WTC11 (cell line): ENCODE results near the gene MYCBP2.

Source experiments
- ATF3 ChIP-seq: sonication (generic); formaldehyde crosslinking; conservative IDR thresholded peaks from 2 replicates; pipeline ENCODE4 v1.8.1; 2022; ENCODE audit warnings: mild to moderate bottlenecking, missing genetic modification reagents
- CREM ChIP-seq: sonication (generic); formaldehyde crosslinking; IDR thresholded peaks from 2 replicates; pipeline ENCODE4 v1.8.1; 2022; ENCODE audit warnings: mild to moderate bottlenecking, missing genetic modification reagents, moderate library complexity
- CTCF ChIP-seq: fragments of 200-600 bp; IDR thresholded peaks from 2 replicates; pipeline ENCODE4 v1.8.0; 2022; ENCODE audit warnings: antibody characterized with exemption
- MLX ChIP-seq: sonication (generic); formaldehyde crosslinking; IDR thresholded peaks from 2 replicates; pipeline ENCODE4 v1.8.1; 2023; ENCODE audit warnings: mild to moderate bottlenecking, missing genetic modification reagents, moderate library complexity
- NFYB ChIP-seq: sonication (generic); formaldehyde crosslinking; conservative IDR thresholded peaks from 2 replicates; pipeline ENCODE4 v1.8.0; 2022; ENCODE audit warnings: low read depth, missing genetic modification reagents
- PREB ChIP-seq: sonication (generic); formaldehyde crosslinking; IDR thresholded peaks from 2 replicates; pipeline ENCODE4 v1.8.1; 2022; ENCODE audit warnings: mild to moderate bottlenecking, missing genetic modification reagents, moderate library complexity, borderline replicate concordance
- SP1 ChIP-seq: sonication (generic); formaldehyde crosslinking; conservative IDR thresholded peaks from 2 replicates; pipeline ENCODE4 v1.8.1; 2022; ENCODE audit warnings: missing genetic modification reagents
- USF2 ChIP-seq: sonication (generic); formaldehyde crosslinking; IDR thresholded peaks from 2 replicates; pipeline ENCODE4 v1.8.1; 2023; ENCODE audit warnings: mild to moderate bottlenecking, missing genetic modification reagents, moderate library complexity
- ZBTB21 ChIP-seq: sonication (generic); formaldehyde crosslinking; IDR thresholded peaks from 2 replicates; pipeline ENCODE4 v1.8.1; 2023; ENCODE audit warnings: mild to moderate bottlenecking, missing genetic modification reagents, borderline replicate concordance
- ZNF425 ChIP-seq: fragments of 250-450 bp; sonication (Bioruptor Pico); conservative IDR thresholded peaks from 2 replicates; pipeline ENCODE4 v1.9.0; 2021; ENCODE audit warnings: mild to moderate bottlenecking

GRCh38 chr13:77055158-77055557 is 271.7 kb downstream of the MYCBP2 start:
- TF ChIP-seq CTCF = no peak
- TF ChIP-seq SP1 (CRISPR knock-in tag) = no peak
- no peak for TF ChIP-seq NFYB (CRISPR knock-in tag)
- no peak for TF ChIP-seq PREB (CRISPR knock-in tag)
- TF ChIP-seq CREM (CRISPR knock-in tag) = no peak
- TF ChIP-seq ATF3 (CRISPR knock-in tag) = no peak
- TF ChIP-seq MLX = no peak
- TF ChIP-seq USF2 (CRISPR knock-in tag) = no peak
- no peak for TF ChIP-seq ZNF425 (CRISPR knock-in tag)
- TF ChIP-seq ZBTB21 = no peak
